ENCODE measurements around the gene ZNF282. TPM values are rescaled to one million over a fixed set of nuclear protein-coding genes. Genes with fewer than 3 reads are reported as not detected.

ZNF282 gene
- total and polyA plus RNA-seq, 9 of the 15 experiments (the other 6 are each of a cell fraction or from before 2014, with no cell fraction given) = 0.76 to 58.6 (median 17.4) TPM

GRCh38 chr7:149261829-149262617 is 66.7 kb downstream of the ZNF282 start, which contains the start of gene ZNF783 (continued):
- TF ChIP-seq, protein P1, sequence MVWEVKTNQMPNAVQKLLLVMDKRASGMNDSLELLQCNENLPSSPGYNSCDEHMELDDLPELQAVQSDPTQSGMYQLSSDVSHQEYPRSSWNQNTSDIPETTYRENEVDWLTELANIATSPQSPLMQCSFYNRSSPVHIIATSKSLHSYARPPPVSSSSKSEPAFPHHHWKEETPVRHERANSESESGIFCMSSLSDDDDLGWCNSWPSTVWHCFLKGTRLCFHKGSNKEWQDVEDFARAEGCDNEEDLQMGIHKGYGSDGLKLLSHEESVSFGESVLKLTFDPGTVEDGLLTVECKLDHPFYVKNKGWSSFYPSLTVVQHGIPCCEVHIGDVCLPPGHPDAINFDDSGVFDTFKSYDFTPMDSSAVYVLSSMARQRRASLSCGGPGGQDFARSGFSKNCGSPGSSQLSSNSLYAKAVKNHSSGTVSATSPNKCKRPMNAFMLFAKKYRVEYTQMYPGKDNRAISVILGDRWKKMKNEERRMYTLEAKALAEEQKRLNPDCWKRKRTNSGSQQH (CRISPR knock-in tag; IDR thresholded peaks at IDR 0.05) = no peak
- TF ChIP-seq, protein P2, sequence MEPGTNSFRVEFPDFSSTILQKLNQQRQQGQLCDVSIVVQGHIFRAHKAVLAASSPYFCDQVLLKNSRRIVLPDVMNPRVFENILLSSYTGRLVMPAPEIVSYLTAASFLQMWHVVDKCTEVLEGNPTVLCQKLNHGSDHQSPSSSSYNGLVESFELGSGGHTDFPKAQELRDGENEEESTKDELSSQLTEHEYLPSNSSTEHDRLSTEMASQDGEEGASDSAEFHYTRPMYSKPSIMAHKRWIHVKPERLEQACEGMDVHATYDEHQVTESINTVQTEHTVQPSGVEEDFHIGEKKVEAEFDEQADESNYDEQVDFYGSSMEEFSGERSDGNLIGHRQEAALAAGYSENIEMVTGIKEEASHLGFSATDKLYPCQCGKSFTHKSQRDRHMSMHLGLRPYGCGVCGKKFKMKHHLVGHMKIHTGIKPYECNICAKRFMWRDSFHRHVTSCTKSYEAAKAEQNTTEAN (CRISPR knock-in tag; IDR thresholded peaks at IDR 0.05) = no peak
- no peak for TF ChIP-seq HDGF (IDR thresholded peaks at IDR 0.05)
- TF ChIP-seq, protein P3, sequence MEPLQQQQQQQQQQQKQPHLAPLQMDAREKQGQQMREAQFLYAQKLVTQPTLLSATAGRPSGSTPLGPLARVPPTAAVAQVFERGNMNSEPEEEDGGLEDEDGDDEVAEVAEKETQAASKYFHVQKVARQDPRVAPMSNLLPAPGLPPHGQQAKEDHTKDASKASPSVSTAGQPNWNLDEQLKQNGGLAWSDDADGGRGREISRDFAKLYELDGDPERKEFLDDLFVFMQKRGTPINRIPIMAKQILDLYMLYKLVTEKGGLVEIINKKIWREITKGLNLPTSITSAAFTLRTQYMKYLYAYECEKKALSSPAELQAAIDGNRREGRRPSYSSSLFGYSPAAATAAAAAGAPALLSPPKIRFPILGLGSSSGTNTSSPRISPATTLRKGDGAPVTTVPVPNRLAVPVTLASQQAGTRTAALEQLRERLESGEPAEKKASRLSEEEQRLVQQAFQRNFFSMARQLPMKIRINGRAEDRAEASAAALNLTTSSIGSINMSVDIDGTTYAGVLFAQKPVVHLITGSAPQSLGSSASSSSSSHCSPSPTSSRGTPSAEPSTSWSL (CRISPR knock-in tag; IDR thresholded peaks at IDR 0.05; ENCODE audit: borderline replicate concordance) = no peak
- no peak for TF ChIP-seq SIX5 (IDR thresholded peaks at IDR 0.05; ENCODE audit: borderline replicate concordance in 1 of 2, insufficient read depth in 1 of 2, low read depth in 1 of 2, low read length in 2 of 2)
- no peak for TF ChIP-seq ZNF354B (CRISPR knock-in tag; IDR thresholded peaks at IDR 0.05)
- no peak for TF ChIP-seq NFE2L1 (tag; IDR thresholded peaks at IDR 0.05; ENCODE audit: borderline replicate concordance, low read depth)
- no peak for TF ChIP-seq ZEB2 (IDR thresholded peaks at IDR 0.05)
- no peak for TF ChIP-seq PKNOX1 (IDR thresholded peaks at IDR 0.05)
- no peak for TF ChIP-seq GTF3C2 (IDR thresholded peaks at IDR 0.05; ENCODE audit: borderline replicate concordance, extremely low read depth, insufficient read length)
- TF ChIP-seq SRF (CRISPR knock-in tag; IDR thresholded peaks at IDR 0.05) = no peak
- TF ChIP-seq, protein P4, sequence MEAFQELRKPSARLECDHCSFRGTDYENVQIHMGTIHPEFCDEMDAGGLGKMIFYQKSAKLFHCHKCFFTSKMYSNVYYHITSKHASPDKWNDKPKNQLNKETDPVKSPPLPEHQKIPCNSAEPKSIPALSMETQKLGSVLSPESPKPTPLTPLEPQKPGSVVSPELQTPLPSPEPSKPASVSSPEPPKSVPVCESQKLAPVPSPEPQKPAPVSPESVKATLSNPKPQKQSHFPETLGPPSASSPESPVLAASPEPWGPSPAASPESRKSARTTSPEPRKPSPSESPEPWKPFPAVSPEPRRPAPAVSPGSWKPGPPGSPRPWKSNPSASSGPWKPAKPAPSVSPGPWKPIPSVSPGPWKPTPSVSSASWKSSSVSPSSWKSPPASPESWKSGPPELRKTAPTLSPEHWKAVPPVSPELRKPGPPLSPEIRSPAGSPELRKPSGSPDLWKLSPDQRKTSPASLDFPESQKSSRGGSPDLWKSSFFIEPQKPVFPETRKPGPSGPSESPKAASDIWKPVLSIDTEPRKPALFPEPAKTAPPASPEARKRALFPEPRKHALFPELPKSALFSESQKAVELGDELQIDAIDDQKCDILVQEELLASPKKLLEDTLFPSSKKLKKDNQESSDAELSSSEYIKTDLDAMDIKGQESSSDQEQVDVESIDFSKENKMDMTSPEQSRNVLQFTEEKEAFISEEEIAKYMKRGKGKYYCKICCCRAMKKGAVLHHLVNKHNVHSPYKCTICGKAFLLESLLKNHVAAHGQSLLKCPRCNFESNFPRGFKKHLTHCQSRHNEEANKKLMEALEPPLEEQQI (IDR thresholded peaks at IDR 0.05) = no peak
- no peak for TF ChIP-seq ZC3H11A (IDR thresholded peaks at IDR 0.05; ENCODE audit: low read depth, low read length)
- TF ChIP-seq HMG20A (CRISPR knock-in tag; conservative IDR thresholded peaks at IDR 0.05) = no peak
- TF ChIP-seq SP2 (IDR thresholded peaks at IDR 0.05; ENCODE audit: extremely low read depth, low read depth, low read length, poor library complexity, severe bottlenecking) = no peak
- no peak for TF ChIP-seq ZNF217 (CRISPR knock-in tag; IDR thresholded peaks at IDR 0.05)
